GM21529 (cell line): Measurements from ENCODE around the gene GPR137B.
"Not testable (repeated sequence)": the region's sequence is repeated elsewhere in the genome, so short reads cannot be mapped to it uniquely, and the experiment has no call there.

Source experiments
- ATAC-seq: cut with Tn5 transposase; IDR thresholded peaks from one replicate; pipeline ENCODE4 v1.9.1; 2021; ENCODE audit not compliant: unreplicated experiment

Gene GPR137B

GRCh38 chr1:236143104-236143948 is 987 bp downstream of the GPR137B start:
- peak; percentile 28 for ATAC-seq

DNA sequence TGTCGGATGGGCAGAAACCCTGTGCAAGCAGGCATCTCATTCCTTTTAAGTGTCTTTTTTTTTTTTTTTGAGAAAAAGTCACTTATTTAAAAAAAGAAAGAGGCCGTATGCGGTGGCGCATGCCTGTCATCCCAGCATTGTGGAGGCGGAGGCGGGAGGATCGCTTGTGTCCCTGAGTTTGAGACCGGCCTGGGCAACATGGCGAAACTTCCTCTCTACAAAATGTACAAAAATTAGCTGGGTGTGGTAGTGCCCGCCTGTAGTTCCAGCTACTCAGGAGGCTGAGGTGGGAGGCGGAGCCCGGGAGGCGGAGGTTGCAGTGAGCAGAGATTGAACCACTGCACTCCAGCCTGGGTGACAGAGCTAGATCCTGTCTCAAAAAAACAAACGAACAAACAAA is 1.7 kb downstream of the GPR137B start:
- ATAC-seq = no peak

DNA sequence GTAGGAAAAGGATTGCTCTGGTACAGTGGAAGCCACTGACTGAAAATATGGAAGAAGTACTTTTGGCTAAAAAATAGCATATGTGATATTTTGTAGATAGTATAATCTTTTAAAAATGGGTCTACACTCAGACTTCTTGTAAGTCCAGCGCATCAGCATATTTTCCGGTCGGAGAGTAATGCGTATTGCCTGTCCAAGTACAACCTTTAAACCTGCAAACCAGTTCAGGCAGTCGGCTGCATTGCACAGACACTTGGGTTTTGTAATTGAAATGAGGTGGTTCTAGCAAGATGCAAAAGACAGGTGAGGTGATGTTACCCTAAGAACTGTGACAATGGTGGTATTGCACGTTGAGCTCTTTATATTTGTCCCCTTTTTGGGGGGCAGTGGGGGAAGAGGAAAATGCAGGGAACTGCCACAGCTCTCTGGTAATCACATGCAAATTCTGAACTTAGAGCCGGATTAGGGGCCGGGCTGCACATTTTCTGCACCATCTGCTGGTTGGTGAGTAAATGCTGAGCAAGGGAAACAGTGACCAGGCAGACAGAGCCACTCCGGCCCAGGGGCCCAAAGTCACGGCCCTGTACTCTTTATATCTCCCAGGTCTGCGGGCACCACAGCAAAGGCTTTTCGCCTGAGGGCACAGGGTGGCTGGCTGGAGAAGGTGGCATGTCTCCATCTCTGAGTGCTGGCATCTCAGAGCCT is 2.3 kb downstream of the GPR137B start:
- ATAC-seq = peak; percentile 36

DNA sequence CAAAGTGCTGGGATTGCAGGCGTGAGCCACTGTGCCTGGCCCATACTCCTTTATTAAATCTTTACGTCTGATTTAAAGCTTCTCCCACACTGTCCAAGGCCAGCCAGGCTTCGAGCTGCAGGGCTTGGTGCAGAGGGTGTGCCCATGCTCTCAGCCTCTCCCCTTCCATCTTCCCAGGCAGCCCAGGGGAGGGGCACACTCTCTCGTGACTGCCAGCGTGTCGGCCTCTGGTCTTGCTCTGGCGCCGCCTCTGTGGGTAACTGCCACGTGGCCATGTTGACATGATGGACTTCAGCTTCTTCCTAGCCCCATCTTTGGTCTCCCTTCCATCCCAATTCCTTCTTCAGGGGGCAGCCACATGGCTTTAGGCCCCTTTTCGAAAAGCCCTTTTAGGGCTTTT is 4.7 kb downstream of the GPR137B start:
- ATAC-seq = no peak

DNA sequence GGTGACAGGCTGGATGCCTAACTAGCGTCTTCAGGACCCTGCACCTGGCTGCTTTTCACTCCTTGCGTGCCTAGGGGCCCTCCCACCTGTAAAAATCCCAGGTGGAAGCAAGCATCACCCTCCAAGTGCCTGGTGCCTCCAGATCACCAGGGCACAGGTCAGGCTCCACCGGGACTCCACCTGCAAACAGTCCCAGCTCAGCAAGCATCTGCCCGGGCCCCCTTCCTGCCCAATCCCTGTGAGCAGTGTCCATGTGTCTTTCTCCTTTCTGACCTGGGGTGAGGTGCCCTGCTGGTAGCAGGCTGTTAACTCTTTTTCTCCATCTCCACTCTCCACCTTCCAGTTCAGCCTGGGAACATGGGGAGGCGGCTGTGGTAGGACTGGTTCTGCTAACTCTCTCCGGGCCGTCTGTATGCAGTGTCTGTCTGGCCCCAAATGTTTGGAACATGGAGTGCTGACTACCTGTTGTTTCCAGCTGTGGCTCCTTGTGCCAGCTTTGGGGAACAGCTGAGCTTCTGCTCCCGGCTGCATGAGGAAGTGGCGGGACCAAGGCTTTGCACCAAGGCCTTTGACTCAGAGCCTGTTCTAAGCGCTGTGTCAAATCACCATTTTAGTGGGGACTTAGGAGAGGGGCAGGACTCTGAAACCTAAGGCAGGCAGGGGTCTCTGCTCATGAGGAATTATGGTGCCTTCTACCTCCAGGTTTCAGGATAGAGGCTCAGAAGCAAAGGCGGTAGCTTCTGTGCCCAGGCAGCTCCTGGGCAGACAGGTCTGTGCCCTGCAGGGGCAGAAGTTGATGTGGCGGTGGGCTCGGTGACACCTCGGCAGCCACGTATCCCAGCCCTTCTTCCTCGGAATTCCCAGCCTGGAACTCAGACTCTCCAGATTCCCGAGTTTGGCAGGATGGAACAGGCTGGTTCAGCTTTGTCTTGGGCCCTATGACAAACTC is 5.5 kb downstream of the GPR137B start:
- ATAC-seq = no peak

- no peak for ATAC-seq
Measured at GRCh38 chr1:236148470-236148845, 6.1 kb downstream of the GPR137B start.

GRCh38 chr1:236149003-236149595 is 6.8 kb downstream of the GPR137B start:
- ATAC-seq = no peak

DNA sequence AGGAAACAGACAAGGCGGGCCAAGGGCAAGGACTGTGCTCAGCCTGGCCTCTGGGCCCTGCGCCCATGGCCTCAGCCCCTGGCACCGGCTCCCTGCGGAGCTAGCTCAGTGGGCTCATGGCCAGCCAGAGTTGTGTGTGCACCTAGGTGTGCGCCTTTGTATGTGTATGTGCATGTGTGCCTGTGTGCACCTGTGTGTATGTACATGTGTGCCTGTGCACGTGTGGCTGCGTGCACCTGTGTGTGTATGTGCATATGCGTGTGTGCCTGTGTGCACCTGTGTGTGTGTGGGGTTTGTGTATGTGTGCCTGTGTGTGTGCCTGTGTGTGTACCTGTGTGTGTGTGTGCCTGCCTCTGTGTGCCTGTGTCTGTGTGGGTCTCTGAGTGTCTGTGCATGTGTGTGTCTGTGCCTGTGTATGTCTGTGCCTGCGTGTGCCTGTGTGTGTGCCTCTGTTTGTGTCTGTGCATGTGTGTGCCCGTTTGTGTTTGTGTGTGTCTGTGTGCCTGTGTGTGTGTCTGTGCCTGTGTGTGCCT is 7.4 kb downstream of the GPR137B start:
- no peak for ATAC-seq

GRCh38 chr1:236150311-236150955 is 8.1 kb downstream of the GPR137B start:
- no peak for ATAC-seq

- ATAC-seq = no peak
Measured at GRCh38 chr1:236150986-236151385, 8.6 kb downstream of the GPR137B start.

- no peak for ATAC-seq
Measured at GRCh38 chr1:236151739-236152424, 9.5 kb downstream of the GPR137B start.

- no peak for ATAC-seq
Measured at GRCh38 chr1:236154126-236154525, 11.8 kb downstream of the GPR137B start.

DNA sequence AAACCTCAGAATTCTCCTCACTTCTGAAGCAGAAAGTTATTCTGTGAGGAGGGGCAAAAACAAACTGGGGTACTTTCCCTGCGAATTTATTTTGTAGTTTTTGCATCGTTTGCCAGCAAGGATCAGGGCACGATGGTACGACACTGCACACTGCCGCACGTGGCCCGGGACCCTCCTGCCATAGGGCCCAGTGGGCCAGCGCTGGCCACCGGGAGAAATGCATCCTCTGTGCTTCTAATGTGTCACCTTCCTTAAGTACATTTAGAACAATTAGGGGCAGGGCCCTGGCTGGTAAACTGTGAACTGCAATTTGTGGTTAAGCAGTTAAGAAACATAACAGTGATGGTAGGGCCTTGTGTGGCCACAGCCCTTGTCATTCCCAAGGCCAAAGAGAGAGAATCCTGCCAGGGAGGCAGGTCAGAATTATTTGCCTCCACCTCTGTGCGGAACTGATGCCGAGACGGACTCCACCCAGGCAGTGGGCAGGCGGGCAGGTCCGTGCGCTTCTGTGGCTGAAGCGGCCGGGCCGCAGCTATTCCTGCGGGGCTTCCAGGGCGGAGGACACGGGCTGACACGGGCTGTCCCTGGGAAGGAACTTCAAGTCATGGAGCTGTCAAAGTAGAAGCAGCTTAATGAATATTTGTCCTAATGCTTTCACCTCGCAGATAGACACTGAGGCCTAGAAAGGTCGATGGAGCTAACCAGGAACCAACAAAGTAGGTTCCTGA is 12.5 kb downstream of the GPR137B start:
- ATAC-seq = no peak

DNA sequence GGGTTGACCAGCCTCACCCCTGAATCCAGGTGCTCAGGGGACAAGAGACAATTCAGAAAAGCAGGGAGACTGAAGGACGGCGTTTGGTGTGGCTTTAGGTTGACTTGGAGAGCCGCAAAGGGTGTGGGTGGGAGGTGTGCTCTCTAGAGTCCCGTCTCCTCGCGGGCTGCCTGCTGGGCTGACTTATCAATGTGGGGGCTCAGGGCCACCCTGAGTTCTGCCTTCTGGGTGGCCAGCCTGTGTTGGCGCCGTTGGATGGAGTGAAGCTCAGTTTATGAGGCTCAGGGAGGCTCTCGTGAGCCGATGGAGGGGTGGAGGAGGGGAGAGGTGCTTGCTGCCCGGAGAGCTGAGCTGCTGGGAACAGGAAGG is 13.0 kb downstream of the GPR137B start:
- ATAC-seq = no peak

- no peak for ATAC-seq
Measured at GRCh38 chr1:236155841-236156503, 13.6 kb downstream of the GPR137B start.

- peak; percentile 79 for ATAC-seq
Measured at GRCh38 chr1:236156512-236157208, 14.3 kb downstream of the GPR137B start.

- ATAC-seq = not testable (repeated sequence)
Measured at GRCh38 chr1:236158072-236158471, 15.7 kb downstream of the GPR137B start.

DNA sequence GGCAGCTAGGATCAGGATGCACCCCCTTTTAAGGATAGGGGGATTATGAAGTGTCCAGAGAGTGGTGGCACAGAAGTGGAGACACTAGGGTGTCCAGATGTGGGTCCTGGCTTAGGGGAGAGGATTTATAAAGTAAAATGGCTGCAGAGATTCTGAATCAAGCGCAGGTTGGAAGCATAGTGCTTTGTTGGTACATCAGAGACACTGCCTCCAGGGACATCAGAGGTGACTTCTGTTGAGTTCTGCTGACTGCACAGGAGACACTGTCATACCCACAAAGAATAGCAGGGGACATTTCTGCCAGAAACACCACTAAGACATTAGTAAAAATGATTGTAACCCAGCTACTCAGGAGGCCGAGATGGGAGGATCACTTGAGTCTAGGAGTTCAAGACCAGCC is 16.4 kb downstream of the GPR137B start:
- no peak for ATAC-seq
